T-helper 1 cell (primary cell): Measurements from ENCODE around the gene MYO3B.

Experiments
- DNase-seq, 5 donors: peaks; one replicate each; pipeline ENCODE4 v3.0.0-alpha.2; 2012 to 2020

MYO3B gene

DNA sequence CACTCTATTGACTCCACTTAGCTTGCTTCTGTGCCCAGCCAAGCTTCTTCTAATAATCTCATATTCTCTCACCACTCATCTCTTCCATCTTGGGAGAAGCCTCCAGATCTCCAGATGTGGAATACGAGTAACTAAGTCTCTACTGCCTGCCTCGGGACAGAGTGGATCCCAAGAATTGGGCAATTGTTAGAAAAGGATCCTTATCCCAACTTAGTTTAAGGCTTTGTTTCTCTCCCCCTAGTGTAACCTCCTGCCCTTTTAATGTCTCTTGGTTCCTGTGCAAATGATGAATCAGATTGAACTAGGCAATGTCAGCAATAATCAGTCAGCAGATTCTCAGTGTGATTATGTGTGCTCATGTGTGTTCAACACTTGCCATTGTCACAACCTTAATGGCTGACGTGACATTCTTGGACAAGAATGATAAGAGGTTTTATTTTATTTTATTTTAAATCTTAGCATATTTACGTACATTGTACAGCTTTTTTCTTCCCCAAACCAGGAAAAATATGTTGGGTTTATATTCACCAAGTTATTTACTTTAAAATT lies 59.7 kb downstream of the MYO3B start:
- no peak for DNase-seq

GRCh38 chr2:170238776-170239175 lies 60.8 kb downstream of the MYO3B start:
- no peak for DNase-seq

GRCh38 chr2:170240629-170241028 lies 62.7 kb downstream of the MYO3B start:
- DNase-seq, result no peak

DNA sequence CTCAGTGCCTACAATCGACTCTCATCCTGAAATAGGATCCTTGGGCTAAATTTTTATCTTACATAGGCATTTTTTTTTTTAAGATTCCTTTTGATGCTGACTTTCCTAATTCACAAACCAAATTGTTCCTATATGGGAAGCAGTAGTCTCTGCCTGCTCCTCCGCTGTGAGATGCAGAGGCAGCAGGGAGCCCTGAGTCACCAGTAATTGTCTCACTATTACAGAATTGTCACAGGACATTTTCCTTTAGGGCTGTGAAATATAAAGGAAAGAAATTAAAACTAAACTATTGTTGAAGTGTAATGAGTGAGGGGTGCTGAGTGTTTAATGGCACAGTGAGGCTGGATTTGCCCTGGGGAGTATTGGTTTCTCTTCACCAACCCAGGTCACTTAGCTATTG lies 63.8 kb downstream of the MYO3B start:
- no peak for DNase-seq

GRCh38 chr2:170243118-170243837 lies 65.3 kb downstream of the MYO3B start:
- no peak for DNase-seq

- DNase-seq, result no peak
Measured at GRCh38 chr2:170243898-170244297, 66.0 kb downstream of the MYO3B start.

DNA sequence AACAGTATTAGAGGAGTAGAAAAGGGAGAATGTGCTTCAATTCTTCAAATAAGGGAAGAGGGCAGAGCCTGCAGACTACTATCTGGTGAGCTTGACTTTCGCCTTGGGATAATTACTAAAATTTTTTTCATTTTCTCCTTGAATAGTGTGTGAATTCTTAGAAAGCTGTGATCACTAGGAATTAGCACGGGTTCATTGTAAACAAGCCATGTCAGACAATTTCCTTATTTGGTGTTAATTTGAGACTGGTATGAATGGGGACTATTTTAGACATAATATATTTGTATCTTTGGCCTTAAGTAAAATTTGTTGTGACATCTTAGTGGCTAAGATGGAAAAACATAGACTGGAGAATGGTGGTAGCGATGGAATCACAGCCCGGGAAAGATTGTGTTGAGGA lies 66.6 kb downstream of the MYO3B start:
- no peak for DNase-seq

- DNase-seq, result no peak
Measured at GRCh38 chr2:170245312-170245711, 67.4 kb downstream of the MYO3B start.

- DNase-seq, result no peak
Measured at GRCh38 chr2:170247333-170247732, 69.4 kb downstream of the MYO3B start.

GRCh38 chr2:170247882-170248393 lies 70.0 kb downstream of the MYO3B start:
- DNase-seq, result no peak

DNA sequence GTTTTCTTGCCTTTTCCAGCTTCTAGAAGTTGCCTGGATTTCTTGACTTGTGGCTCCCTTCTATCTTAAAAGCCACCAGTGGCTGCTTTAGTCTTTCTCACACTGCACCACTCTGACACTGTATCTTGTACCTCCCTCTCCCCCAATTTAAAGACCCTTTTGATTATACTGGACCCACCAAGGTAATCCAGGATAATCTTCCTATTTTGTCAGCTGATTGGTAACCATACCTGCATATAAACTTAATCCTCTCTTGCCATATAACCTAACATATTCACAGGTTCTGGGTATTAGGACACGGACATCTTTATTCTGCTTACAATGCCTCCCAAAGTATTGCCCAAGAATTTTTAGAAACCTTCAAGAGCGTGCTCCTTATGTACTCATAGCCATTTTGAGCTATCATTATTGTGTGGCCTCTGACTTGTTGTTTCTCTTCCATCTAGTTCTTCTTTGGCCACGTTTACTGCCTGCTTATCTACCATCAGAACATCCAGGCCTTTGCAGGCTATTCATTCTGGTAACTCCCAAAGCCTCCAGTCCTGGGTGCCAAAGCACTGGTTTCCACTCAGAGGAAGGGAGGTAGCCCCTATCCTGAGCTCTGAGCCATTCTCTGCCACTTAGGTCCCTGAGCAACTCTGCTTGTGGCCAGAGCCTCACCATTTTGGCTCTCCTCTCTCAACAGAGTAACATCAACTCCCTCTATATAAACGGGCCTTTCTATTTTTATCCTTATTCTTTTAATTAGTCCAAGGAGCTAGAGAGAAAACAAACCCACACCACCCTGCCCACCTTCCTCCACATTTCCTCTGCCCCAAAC lies 70.8 kb downstream of the MYO3B start:
- no peak for DNase-seq

DNA sequence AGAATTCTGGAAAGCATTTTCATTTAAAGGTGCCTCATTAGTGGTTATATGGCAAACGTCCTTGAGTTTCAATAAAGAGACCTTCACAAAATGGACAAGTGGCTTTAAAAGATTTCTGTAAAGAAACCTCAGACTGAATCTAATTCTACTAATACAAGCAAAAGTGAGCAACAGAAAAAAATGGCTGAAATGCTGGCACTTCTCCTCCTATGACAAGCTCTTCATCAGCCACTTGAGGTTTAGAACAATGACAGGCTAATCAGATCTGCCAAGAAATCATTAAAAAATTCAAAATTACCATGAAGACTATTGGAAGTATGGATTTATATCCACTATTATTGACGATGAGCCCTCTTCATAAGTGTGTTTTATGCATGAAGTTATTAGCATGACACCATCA lies 71.8 kb downstream of the MYO3B start:
- DNase-seq, result no peak

- no peak for DNase-seq
Measured at GRCh38 chr2:170250584-170250983, 72.6 kb downstream of the MYO3B start.

- DNase-seq, result no peak
Measured at GRCh38 chr2:170252414-170252813, 74.5 kb downstream of the MYO3B start.

DNA sequence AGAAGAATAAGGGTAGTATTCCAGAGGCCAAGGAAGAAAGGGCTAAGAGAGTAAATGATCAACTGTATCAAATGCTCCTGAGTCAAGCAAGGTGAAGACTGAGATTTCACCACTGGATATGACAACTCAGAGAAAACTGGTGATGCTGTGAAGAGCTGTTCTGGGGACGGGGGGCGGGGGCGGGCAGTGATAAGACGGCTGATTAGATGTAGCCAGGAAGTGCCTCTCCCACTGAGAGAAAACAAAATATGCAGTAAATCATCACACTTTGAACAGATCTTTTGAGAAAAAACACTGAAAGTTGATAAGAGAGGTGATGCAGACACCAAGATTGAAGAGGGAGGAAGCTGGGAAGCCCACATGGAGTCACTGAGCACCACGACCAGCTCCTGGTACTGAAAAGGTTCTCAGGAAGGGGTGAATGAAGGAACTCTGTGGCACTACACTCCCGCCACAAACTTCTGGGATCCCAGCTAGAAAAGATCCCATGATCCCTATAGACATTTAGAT lies 75.8 kb downstream of the MYO3B start:
- DNase-seq, result no peak

DNA sequence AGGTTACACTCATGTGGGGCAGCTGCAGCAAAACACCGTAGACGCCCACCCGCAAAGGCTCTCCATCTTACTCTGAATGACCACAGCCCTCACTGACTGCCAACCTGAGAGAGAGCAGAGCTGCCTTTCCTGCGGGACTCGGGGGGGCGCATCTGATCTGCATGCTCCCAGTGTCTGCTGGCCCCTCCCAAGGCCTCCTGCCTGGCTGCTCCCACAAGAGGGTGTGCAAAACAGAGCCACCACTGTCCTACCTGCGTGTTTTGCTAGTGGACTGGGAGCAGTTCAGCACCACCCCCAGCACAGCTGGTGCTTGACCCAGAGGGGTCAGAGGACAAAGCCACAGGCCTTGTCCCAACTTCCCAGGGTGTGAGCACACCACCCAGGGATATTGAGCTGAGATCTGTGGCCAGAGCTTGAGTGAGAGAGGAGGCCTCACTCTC lies 76.4 kb downstream of the MYO3B start:
- no peak for DNase-seq

DNA sequence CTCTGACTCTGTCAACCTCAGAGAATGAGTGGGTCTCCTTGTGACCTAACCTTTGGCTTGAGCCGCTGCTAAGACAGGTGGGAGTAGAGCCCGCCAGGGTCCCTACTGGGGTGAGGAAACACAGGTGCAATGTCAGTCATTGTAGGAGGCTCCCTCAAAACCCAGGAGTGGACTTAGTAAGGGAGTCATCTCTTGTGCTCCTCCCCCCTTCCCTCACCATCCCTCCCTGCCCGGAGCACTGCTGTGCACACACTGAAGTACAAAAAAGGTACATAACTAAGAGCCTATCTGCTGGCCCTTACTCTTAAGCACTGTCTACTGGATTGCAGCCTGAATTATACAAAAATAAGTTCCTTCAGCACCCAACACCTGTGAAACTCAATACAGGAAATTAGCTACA lies 77.2 kb downstream of the MYO3B start:
- DNase-seq, result no peak

DNA sequence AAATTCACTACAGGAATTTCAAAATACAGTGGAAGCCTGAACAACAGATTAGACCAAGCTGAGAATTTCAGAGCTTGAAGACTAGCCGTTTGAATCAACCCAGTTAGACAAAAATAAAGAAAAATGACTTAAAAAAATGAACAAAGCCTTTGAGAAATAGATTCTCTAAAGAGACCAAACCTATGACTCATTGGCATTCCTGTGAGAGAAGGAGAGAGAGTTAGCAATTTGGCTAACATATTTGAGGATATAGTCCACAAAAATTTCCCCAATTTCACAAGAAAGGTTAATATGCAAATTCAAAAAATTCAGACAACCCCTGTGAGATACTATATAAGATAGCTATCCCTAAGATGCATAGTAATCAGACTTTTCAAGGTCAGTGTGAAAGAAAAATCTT lies 78.0 kb downstream of the MYO3B start:
- DNase-seq, result no peak

- no peak for DNase-seq
Measured at GRCh38 chr2:170258382-170258781, 80.4 kb downstream of the MYO3B start.

DNA sequence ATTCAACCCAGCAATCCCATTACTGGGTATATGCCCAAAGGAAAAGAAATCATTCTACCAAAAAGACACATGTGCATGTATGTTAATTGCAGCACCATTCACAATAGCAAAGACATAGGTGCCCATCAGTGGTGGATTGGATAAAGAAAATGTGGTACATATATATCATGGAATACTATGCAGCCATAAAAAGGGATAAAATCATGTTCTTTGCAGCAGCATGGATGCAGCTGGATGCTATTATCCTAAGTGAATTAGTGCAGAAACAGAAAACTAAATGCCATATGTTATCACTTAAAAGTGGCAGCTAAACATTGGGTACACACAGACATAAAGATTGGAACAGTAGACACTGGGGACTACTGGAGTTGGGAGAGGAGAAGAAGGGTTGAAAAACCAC lies 82.2 kb downstream of the MYO3B start:
- DNase-seq, result no peak

- DNase-seq, result no peak
Measured at GRCh38 chr2:170261566-170261965, 83.6 kb downstream of the MYO3B start.

DNA sequence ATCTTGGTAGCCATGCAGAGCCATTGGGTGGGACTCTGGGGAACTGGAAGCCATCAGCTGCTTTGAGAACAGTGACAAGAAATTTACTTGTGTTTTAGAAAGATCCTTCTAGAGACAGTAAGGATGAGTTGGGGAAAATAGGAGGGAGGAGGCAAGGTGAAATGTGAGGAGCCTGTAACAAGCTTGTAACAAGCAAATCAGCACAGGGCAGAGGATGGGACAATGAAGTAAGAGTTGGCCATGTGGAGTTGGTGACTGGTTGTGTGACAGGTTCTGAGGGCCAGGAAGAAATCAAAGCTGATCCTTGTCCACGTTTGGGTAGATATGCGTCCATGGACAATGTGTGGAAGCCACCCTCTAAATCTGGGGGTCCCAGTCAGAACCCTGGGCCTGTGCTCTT lies 84.4 kb downstream of the MYO3B start:
- no peak for DNase-seq

- no peak for DNase-seq
Measured at GRCh38 chr2:170262806-170263205, 84.9 kb downstream of the MYO3B start.
